ENCODE results near the gene ELP2.
"Not testable (repeated sequence)": the region's sequence is repeated elsewhere in the genome, so short reads cannot be mapped to it uniquely, and the experiment has no call there.

ELP2 gene

DNA sequence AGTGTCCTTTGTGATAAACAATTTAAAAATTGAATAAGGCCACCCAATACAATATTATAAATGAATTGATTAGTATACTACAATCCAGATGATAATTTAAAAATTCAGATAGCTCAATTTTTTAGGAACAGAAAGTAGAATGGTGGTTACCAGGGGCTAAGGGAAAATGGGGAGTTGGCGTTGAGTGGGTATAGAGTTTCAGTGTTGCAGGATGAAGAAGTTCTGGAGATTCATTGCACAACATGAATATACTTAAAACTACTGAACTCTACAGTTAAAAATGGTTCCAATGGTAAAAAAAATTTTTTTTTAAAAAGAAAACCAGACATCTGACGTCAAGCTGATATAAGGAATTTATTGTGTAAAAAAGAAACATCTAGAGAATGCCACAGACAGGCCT, 21.5 kb upstream of the ELP2 start:
- TF ChIP-seq CTCF (IDR thresholded peaks at IDR 0.05; ENCODE audit: extremely low read depth, missing control alignments): no peak
- DNase-seq (ENCODE audit: low spot score): no peak

DNA sequence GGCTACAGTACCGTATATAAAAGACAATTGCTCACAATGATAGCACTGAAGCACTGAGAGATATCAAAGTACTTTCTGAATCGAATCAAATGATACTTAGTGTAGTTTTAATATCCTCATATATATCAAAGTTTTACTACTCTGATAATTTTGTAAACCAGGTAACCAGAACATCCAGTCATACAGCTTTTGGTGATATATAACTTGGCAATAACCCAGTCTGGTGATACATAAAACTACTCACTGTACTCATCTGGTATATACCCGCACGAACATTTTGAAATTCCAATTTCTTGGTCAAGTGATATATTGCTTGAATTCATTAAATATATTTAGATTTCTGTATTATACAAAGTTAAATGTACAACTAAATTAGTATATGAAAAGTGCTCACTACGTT, 21.1 kb upstream of the ELP2 start:
- TF ChIP-seq CTCF (IDR thresholded peaks at IDR 0.05; ENCODE audit: extremely low read depth, missing control alignments): no peak

DNA sequence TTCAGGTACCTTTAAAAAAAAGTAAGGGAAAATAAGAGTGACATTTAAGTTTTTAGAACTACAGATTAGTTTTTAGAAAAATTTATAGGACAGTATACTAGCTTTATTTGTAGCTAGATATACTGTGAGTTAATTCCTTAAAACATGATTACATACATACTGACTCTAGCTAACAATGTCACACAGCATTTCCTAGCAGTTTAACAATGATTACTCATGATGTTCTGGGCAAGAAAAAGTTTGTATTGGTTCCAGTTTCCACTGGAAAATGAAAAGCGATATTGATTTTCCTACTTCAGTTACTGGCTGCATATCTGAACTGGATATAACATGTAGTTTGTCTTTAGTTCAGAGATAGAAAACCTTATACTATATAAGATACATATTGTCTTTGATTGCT, 20.0 kb upstream of the ELP2 start:
- no peak for DNase-seq (ENCODE audit: low spot score)
- TF ChIP-seq CTCF (IDR thresholded peaks at IDR 0.05; ENCODE audit: extremely low read depth, missing control alignments): no peak

More for the DNA sequence above, 21.1 kb upstream of the ELP2 start:
- no peak for DNase-seq (ENCODE audit: low spot score)

- TF ChIP-seq CTCF (IDR thresholded peaks at IDR 0.05; ENCODE audit: extremely low read depth, missing control alignments): no peak
- no peak for DNase-seq (ENCODE audit: low spot score)
These were observed 17.4 kb upstream of the ELP2 start for GRCh38 chr18:36112302-36112701.

DNA sequence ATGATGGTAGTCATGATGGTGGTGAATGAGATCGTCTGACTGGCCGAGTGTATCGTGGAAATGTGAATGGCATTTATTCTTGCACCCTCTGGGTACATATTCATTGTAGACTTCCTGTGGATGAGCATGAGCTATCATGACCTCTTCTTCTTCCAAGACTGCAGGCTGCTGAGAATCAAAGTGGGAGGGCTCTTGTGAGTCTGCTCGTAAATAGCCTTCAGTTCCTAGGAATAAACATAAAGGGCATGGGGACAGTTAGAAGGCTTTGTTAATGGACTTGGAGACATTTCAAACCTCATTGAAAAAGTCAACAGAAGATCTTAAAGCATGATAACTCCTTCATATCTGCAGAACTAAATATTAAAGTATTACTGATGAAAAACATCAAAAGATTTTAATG, 15.4 kb upstream of the ELP2 start:
- DNase-seq (ENCODE audit: low spot score): no peak
- no peak for TF ChIP-seq CTCF (IDR thresholded peaks at IDR 0.05; ENCODE audit: extremely low read depth, missing control alignments)

GRCh38 chr18:36114738-36115137, 15.0 kb upstream of the ELP2 start:
- TF ChIP-seq CTCF (IDR thresholded peaks at IDR 0.05; ENCODE audit: extremely low read depth, missing control alignments): no peak
- no peak for DNase-seq (ENCODE audit: low spot score)

- DNase-seq (ENCODE audit: low spot score): not testable (repeated sequence)
These were observed 12.9 kb upstream of the ELP2 start for GRCh38 chr18:36116771-36117170.

- no peak for DNase-seq (ENCODE audit: low spot score)
- no peak for TF ChIP-seq CTCF (IDR thresholded peaks at IDR 0.05; ENCODE audit: extremely low read depth, missing control alignments)
These were observed 9.4 kb upstream of the ELP2 start for GRCh38 chr18:36120297-36120696.
